GM18499 (cell line): ENCODE measurements around the gene SLC26A8.
"Not testable (repeated sequence)": the region's sequence is repeated elsewhere in the genome, so short reads cannot be mapped to it uniquely, and the experiment has no call there.

ENCODE experiments used
- ATAC-seq: cut with Tn5 transposase; IDR thresholded peaks from one replicate; pipeline ENCODE4 v1.9.1; 2021; ENCODE audit warnings: moderate number of reproducible peaks; ENCODE audit not compliant: insufficient read depth, unreplicated experiment

SLC26A8 gene

DNA sequence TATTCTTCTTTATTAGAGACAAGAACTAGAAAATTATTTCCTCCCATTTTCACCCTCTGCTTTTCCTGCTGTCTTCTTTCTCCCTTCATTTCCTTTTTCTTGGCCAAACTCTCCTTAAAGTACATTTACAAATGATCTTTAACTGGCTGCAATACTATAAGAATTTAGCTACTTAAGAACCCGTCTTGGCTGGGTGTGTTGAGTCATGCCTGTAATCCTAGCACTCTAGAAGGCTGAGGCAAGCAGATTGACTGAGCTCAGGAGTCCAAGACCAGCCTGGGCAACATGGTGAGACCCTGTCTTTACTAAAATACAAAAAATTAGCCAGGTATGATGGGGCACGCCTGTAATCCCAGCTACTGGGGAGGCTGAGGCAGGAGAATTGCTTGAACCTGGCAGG is 64.3 kb downstream of the SLC26A8 start:
- no peak for ATAC-seq

DNA sequence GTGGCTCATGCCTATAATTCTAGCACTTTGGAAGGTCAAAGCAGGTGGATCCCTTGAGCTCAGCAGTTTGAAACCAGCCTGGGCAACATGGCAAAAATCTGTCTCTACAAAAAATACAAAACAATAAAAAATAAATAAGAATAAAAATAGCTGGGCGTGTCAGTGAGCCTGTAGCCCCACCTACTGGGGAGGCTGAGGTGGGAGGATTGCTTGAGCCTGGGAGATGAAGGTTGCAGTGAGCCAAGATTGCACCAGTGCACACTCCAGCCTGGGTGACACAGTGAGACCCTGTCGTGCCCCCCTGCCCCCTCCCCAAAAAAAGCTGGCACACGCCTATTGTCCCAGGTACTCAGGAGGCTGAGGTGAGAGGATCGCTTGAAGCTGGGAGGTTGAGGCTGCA is 68.5 kb downstream of the SLC26A8 start:
- no peak for ATAC-seq

DNA sequence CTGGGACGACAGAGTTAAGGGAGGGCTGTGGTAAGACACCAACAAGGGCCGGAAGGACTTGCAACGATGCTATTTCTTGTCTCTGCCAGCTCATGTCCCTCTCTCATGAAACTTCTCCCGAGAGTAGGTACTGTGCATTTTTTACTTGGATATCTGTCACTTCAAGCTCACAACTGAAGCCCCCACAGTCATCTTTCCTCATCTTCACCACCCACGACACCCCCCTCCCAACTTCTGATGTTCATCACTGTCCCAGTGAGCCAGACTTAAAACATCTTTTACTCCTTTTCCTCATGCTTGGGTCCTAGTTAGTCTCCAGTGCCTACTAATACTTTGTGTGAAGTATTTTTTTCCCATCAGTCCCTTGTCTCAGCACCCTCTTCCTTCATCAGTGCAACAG is 68.9 kb downstream of the SLC26A8 start:
- no peak for ATAC-seq

DNA sequence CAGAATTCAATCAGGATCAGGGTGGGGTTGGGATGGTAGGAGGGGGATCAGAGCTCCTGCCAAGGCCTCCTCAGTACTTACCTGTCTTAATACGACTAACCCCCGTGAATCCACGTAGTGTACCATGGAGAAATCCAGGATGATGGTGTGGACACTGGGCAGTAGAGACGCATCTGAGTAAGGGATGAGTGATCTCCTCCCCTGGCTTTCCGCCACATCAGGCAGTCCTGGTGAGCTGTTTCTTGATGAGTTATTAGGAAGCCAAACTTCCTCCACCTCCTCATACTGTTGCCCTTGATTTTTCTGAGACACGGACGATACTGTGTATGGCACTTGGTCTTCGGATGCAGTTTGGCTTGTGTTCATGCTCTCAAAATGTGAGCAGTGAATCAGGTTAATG is 69.4 kb downstream of the SLC26A8 start:
- no peak for ATAC-seq

DNA sequence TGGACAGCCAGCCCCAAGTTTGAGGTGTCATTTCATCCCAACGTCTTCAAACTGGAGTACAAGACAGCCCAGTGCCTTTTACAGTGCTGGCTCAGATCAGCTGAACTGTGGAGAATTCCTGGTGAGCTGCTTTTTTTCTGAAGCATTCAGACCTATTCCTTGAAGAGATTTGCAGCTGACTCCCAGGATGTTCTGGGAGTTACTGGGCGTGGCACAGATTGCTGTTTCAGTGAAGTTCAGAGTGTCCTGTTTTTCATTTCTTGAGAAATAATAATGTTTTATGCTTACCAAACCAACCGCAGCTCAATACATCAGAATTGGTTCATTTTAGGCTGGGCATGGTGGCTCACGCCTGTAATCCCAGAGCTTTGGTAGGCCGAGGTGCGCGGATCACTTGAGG is 70.1 kb downstream of the SLC26A8 start:
- no peak for ATAC-seq

DNA sequence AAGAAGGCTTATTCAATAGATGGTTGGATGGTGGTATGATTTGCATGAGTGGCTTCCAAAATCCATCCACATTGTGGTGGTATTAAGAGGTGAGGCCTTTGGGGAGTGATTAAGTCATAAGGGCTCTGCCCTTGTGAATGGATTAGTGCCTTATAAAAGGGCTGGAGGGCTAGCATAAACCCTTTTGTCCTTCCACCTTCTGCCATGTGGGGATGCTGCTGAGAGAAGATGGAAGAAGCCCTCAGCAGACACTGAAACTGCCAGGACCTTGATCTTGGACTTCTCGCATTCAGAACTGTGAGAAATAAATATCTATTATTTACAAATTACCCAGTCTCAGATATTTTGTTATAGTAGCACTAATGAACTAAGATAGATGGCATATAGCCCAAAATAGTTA is 75.7 kb downstream of the SLC26A8 start:
- ATAC-seq, result no peak

DNA sequence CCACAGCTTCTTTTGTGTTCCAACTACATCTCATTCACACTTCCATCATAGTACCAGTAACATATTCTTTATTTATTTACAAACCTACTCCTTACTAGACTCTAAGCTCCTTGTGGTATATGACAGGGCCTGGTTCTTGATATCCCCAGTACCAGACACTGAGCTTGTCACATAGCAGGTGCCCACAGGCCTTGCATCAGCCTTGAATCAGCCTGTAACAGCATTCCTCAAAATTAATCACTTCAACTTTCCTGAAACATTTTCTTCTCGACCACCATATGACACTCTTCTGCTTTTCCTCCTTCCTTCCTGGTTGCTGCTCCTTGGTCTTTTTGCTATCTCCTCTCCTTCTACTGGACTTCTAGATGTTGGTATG is 78.8 kb downstream of the SLC26A8 start:
- no peak for ATAC-seq

DNA sequence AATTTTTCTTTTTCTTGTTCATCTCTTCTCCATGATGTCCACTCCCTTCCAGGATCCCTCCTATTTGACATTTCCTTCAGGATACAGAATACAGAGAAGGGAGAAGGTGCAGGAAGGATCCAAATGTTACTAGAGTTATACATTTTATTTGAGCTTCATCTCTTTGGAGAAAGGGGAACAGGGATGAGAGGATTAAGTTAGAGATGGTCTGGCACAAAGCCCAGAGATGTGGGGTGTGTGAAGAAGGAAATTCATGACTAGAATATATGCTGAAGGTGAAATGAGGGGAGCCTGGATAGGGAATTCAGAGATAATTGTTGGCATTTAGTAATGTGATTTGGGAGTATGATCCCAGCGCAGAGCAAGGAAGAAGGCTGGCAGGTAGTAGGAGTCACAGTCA is 81.1 kb downstream of the SLC26A8 start:
- no peak for ATAC-seq

DNA sequence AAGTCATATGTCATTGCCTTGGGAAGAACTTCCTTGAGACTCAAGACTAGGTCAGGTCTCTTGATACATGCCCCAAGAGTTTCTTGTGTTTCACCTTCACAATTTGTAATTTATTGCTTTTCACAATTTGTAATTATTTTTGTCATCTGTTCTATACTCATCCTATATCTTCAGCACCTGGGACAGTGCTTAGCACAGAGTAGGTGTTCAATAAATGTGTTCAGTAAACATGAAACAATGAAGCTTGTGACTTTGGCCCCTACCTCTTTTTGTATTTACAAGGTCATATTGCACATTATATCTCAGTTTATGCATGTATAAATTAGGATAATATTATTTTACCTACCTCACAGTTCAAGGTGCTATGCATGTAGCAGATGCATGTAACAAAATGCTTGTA is 82.1 kb downstream of the SLC26A8 start:
- ATAC-seq, result no peak

DNA sequence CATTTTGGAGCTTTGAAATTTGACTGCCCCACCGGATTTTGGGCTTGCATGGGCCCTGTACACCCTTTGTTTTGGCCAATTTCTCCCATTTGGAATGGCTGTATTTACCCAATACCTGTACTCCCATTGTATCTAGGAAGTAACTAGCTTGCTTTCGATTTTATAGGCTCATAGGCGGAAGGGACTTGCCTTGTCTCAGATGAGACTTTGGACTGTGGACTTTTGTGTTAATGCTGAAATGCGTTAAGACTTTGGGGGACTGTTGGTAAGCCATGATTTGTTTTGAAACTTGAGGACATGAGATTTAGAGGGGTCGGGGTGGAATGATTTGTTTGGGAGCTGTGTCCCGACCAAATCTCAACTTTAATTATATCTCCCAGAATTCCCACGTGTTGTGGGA is 83.3 kb downstream of the SLC26A8 start:
- ATAC-seq, result not testable (repeated sequence)

DNA sequence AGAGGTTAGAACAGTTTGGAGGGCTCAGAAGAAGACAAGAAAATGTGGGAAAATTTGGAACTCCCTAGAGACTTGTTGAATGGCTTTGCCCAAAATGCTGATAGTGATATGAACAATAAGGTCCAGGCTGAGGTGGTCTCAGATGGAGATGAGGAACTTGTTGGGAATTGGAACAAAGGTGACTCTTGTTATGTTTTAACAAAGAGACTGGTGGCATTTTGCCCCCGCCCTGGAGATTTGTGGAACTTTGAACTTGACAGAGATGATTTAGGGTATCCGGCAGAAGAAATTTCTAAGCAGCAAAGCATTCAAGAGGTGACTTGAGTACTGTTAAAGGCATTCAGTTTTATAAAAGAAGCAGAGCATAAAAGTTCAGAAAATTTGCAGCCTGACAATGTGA is 84.4 kb downstream of the SLC26A8 start:
- ATAC-seq, result not testable (repeated sequence)

DNA sequence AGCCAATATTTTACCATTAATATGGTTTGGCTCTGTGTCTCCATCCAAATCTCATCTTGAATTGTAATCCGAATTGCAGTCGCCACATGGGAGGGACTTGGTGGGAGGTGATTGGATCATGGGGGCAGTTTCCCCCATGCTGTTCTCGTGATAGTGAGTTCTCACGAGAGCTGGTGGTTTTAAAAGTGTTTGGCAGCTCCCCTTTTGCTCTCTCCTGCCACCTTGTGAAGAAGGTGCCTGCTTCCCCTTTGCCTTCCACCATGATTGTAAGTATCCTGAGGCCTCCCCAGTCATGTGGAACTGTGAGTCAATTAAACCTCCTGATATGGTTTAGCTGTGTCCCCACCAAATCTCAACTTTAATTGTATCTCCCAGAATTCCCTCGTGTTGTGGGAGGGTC is 85.2 kb downstream of the SLC26A8 start:
- ATAC-seq, result not testable (repeated sequence)

DNA sequence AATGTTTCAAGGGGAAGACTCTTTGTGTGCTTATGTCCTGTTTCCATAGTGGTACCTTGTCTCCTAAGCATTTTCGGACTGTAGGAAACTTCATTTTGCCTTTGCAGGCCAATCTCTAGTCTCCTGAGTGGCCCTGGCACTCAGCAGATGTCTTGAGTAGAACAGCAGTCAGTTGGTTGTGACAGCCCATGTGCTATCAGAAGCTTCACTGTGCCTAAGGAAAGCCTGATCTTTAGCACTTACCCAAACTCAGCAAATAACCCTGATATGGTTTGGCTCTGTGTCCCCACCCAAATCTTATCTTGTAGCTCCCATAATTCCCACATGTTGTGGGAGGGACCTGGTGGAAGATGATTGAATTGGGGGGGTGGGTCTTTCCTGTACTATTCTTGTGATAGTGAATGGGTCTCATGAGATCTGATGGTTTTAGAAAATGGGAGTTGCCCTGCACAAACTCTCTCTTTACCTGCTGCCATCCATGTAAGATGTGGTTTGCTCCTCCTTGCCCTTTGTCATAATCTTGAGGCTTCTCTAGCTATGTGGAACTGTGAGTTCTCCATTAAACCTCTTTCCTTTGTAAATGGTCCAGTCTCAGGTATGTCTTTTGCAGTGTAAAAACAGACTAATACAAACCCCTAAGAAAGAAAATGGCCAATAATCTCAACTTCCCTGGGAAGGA is 87.6 kb downstream of the SLC26A8 start:
- no peak for ATAC-seq

DNA sequence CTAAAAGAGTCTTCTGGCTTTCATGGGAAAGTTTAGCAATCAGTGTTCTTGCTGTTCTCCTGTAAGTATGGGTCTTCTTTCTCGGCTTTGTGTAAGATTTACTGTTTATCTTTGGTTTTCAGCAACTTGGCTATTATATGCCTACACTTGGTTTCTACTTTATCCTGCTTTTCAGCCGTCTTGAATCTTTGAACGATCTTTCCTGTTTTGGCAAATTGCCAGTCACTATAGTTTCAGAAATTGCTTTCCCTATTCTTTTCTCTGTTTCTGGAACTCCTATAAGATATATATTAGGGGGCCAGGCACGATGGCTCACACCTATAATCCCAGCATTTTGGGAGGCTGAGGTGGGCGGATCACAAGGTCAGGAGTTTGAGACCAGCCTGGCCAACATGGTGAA is 89.0 kb downstream of the SLC26A8 start:
- ATAC-seq, result no peak

DNA sequence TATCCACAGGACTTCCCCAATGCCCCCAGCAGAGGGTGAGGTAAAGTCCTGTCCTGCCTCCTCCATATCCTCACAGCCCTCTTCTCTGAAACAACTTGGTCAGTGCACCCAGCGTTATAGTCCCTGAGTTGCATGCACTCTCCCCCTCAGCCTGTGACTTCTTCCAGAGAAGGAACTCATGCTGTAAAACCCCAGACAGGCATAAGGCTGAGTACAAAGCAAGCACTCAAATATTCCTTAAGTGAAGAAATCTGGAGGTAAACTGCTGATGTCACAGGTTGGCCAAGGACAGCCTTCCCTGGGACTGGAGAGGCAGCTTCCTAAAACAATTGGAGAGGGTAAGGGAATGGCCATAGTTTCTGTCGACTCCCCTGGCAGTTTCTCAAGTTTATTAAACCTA is 90.6 kb downstream of the SLC26A8 start:
- no peak for ATAC-seq

DNA sequence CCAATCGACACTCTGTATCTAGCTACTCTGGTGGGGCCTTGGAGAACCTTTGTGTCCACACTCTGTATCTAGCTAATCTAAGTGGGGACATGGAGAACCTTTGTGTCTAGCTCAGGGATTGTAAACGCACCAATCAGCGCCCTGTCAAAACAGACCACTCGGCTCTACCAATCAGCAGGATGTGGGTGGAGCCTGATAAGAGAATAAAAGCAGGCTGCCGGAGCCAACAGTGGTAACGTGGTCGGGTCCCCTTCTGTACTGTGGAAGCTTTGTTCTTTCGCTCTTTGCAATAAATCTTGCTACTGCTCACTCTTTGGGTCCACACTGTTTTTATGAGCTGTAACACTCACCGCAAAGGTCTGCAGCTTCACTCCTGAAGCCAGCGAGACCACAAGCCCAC is 92.6 kb downstream of the SLC26A8 start:
- ATAC-seq, result not testable (repeated sequence)

DNA sequence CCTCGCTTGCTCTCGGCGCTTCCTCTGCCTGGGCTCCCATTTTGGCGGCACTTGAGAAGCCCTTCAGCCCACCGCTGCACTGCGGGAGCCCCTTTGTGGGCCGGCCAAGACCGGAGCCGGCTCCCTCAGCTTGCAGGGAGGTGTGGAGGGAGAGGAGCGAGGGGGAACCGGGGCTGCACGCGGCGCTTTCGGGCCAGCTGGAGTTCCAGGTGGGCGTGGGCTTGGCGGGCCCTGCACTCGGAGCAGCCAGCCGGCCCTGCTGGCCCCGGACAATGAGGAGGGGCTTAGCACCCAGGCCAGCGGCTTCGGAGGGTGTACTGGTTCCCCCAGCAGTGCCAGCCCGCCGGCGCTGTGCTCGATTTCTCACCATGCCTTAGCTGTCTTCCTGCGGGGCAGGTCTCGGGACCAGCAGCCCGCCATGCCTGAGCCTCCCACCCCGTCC is 93.3 kb downstream of the SLC26A8 start:
- no peak for ATAC-seq

DNA sequence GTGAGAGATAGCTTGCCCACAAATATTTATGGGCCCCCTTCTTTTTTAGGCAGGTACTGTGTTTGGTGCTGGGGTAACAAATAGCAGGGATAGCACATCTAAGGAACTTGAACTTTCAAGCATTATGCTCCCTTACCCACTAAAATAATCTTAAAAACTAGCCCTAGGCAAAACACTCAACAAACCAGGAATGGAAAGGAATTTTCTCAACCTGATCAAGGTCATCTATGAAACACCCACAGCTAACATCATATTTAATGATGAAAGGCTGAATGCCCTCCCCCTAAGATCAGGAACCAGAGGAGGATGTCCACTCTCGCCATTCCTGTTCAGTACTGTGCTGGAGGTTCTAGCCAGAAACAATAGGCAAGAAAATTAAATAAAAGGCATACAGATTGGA is 94.8 kb downstream of the SLC26A8 start:
- no peak for ATAC-seq

DNA sequence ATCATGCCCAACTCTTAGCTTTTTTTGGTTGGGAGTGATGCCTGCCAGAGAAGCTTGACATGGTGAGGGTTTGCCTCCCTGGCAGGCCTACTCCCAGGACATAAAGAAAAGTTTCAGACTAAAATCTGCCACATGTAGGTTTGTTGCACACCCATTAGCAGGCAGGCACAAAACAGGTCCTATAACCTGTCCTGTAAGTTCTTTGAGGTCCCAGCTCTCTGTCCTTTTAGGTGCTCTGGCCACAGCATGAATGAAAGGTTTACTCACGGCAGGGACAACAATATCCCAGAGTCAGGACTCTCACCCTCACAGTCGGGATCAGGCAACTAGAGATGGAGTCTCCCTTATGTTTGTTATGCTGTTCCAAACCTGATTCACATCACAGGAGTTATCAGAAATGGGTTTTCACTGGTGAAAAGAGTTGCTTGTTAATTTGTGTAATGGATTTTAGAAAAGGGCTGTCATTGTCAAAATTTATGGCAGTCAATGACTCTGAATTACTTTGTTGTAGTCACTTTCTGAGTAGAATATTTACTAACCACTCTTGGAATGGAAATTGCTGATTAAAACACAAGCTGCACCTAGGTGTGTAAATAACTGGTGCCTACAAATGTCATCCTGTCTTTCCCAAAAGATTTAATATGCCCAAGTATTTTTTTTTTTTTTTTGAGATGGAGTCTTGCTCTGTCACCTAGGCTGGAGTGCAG is 97.8 kb downstream of the SLC26A8 start:
- ATAC-seq, result no peak

DNA sequence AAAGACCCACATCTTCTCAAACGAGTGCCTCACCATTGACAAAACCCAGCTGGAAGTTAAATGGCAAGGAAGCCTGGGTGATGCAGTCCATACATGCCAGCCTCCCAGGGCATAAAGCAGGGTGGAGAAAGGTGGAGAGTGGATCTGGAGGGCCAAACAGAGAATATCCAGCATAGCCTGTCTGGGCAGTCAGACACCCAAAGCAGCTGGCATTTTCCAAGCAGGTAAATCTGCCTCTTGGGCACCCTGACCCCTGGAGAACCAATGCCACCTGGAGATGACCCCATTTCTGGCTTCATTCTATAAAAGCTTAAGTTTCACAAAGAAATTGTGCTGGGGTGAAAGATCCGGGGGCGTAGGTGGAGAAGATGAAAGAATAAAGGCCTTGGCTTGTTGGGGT is 98.5 kb downstream of the SLC26A8 start:
- no peak for ATAC-seq

DNA sequence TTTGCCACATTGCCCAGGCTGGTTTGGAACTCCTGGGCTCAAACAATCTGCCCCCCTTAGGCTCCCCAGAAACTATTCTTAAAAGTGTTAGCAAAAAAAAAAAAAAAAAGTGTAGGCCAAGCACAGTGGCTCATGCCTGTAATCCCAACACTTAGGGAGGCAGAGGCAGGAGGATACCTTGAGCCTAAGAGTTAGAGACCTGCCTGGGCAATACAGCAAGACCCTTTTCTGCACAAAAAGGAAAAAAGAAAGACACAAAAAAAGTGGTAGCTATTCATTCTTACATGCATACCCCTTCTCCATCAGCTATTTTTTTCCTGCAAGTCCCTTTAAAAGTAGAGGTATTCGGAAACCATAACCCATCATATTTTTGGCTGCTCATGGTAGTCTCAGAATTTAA is 100.3 kb downstream of the SLC26A8 start:
- no peak for ATAC-seq

DNA sequence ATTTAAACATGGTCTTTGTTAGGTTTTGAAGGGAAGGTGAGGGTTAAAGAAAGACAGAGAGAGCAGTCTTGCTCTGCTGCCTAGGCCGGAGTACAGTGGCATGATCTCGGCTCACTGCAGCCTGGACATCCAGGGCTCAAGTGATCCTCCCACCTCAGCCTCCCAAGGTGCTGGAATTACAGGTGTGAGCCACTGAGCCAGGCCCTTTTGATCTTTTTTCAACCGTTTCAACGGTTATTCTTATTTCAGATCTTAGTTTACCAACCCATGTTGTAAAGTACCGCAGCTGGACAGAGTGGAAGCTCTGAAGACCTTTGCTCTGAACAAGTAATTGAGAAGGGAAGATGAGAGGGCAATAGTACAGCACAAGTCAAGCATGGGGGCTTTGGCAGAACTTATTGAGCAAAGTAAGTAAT is 102.3 kb downstream of the SLC26A8 start:
- ATAC-seq, result no peak
